ENCODE results near the gene FADS1.

DNA sequence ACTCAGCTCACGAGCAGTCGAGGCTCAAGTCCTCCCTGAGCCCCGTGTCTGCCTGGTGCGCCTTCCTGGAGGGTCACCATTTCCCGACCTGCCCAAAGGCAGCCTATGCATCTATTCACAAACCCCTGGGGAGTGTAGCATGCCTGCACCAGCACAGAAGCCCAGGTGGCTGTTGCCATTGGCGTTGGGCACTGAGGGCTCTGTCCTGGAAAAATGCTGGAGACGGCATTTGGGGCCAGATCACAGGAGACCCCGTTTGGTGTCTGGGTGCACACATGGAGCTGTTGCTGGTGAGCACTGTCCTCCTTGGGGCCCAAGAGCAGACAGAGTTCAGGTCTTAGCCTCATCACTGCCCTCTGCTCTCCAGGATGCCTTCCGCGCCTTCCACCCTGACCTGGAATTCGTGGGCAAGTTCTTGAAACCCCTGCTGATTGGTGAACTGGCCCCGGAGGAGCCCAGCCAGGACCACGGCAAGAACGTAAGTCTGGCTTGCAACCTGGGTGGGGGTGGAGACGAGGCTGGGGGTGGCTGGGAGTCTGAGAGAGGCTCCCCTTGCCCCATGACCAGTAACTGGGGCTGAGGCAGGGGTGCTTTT is 20.7 kb upstream of the FADS1 start:
- TF ChIP-seq, protein P1, sequence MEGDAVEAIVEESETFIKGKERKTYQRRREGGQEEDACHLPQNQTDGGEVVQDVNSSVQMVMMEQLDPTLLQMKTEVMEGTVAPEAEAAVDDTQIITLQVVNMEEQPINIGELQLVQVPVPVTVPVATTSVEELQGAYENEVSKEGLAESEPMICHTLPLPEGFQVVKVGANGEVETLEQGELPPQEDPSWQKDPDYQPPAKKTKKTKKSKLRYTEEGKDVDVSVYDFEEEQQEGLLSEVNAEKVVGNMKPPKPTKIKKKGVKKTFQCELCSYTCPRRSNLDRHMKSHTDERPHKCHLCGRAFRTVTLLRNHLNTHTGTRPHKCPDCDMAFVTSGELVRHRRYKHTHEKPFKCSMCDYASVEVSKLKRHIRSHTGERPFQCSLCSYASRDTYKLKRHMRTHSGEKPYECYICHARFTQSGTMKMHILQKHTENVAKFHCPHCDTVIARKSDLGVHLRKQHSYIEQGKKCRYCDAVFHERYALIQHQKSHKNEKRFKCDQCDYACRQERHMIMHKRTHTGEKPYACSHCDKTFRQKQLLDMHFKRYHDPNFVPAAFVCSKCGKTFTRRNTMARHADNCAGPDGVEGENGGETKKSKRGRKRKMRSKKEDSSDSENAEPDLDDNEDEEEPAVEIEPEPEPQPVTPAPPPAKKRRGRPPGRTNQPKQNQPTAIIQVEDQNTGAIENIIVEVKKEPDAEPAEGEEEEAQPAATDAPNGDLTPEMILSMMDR (IDR thresholded peaks at IDR 0.05) = no peak
- TF ChIP-seq POLR2AphosphoS5 (IDR thresholded peaks at IDR 0.05; ENCODE audit: low read depth, low read length) (no peak; the same call in 1 of the 2 replicates), TCF7L2 (IDR thresholded peaks at IDR 0.05; ENCODE audit: low read depth, low read length) (no peak)
